HepG2 (cell line): ENCODE data around the gene MCU. TPM values are rescaled to one million over a fixed set of nuclear protein-coding genes. Genes with fewer than 3 reads are reported as not detected.
A peak's percentile ranks its signal among the peaks of the same experiment; 100 is the strongest.

Experiments
- ATAC-seq: fragments of 200-7000 bp; cut with Tn5 transposase; 3 replicates; pipeline ENCODE4 v1.9.1; 2020; ENCODE audit warnings: mild to moderate bottlenecking, moderate library complexity
- BruUV-seq: library from RNA; stranded (reverse); fragments of 400-500 nt; replicated peaks from 2 replicates; lab custom pipeline; 2021; lab: Mats Ljungman, UMichigan
- CTCF ChIA-PET: fragments of 300-600 bp; formaldehyde crosslinking; extraction: SDS; loops from one replicate; lab custom pipeline; 2021; ENCODE audit warnings: low total read pairs, inconsistent platforms, low intra/inter-chr PET ratio; lab: Yijun Ruan, JAX
- POLR2A ChIA-PET: fragments of 350-600 bp; sonication (Branson Sonifier 250); formaldehyde crosslinking; loops from one replicate; lab custom pipeline; 2020; ENCODE audit warnings: antibody characterized with exemption, inconsistent platforms; lab: Yijun Ruan, JAX
- DNase-seq: peaks from one replicate; pipeline ENCODE4 v3.0.0-alpha.2; 2015; ENCODE audit warnings: low spot score
- FAIRE-seq: peaks from 3 replicates; lab custom pipeline; 2011; peaks lifted over from hg19 to GRCh38; lab: Jason Lieb, UNC
- H2AFZ ChIP-seq: one replicate; pipeline ENCODE4 v1.6.1; 2011; ENCODE audit warnings: low read length, inconsistent platforms
- H3K27ac ChIP-seq: fragments of 300-600 bp; 3 replicates; pipeline ENCODE4 v1.8.0; 2011; ENCODE audit warnings: mixed run types, mild to moderate bottlenecking, mixed read lengths, low read length, inconsistent platforms; ENCODE audit not compliant: insufficient read depth; ENCODE audit errors: extremely low read length
- H3K27me3 ChIP-seq, 2 experiments: fragments of 200-600 bp in 1 of 2; 2 replicates in 1 of 2; 3 replicates in 1 of 2; pipeline versions ENCODE4 v1.6.0 to v1.8.0; 2011; ENCODE audit warnings: low read length in 2 of 2, mild to moderate bottlenecking in 2 of 2, moderate library complexity in 2 of 2, inconsistent platforms in 1 of 2; ENCODE audit not compliant: insufficient read depth in 2 of 2, control insufficient read depth in 1 of 2
- H3K36me3 ChIP-seq, 2 experiments: fragments of 200-600 bp in 1 of 2; replicated peaks in 1 of 2; 2 replicates in 1 of 2; 3 replicates in 1 of 2; pipeline versions ENCODE4 v1.5.1 to v1.8.0; 2011; ENCODE audit warnings: low read length in 2 of 2, inconsistent platforms in 1 of 2; ENCODE audit not compliant: insufficient read depth in 2 of 2, control insufficient read depth in 1 of 2
- H3K4me1 ChIP-seq: 2 replicates; pipeline ENCODE4 v1.5.1; 2012; ENCODE audit warnings: low read length, inconsistent platforms; ENCODE audit not compliant: insufficient read depth
- H3K4me2 ChIP-seq: 2 replicates; pipeline ENCODE4 v1.6.0; 2011; ENCODE audit warnings: low read depth, low read length, inconsistent platforms
- H3K4me3 ChIP-seq, 3 experiments: fragments of 200-600 bp in 1 of 3; sonication (generic), shearing (Covaris generic) in 1 of 3; replicated peaks in 1 of 3; 2 replicates each; pipeline ENCODE4 v1.5.1; 2011 to 2016; ENCODE audit warnings: low read length in 3 of 3, inconsistent platforms in 2 of 3, low read depth in 2 of 3, mild to moderate bottlenecking in 2 of 3, control low read depth in 1 of 3, mixed read lengths in 1 of 3; ENCODE audit not compliant: insufficient read depth in 1 of 3
- H3K79me2 ChIP-seq: one replicate; pipeline ENCODE4 v1.6.1; 2011; ENCODE audit warnings: low read length, inconsistent platforms; ENCODE audit not compliant: insufficient read depth
- H3K9ac ChIP-seq: 2 replicates; pipeline ENCODE4 v1.6.0; 2011; ENCODE audit warnings: mild to moderate bottlenecking, low read depth, low read length, inconsistent platforms; ENCODE audit not compliant: insufficient read depth
- H3K9me3 ChIP-seq: 2 replicates; pipeline ENCODE4 v1.5.1; 2012; ENCODE audit warnings: mild to moderate bottlenecking, low read length
- H4K20me1 ChIP-seq: 2 replicates; pipeline ENCODE4 v1.6.0; 2011; ENCODE audit warnings: inconsistent platforms, mild to moderate bottlenecking, low read length, moderate library complexity; ENCODE audit not compliant: insufficient read depth
- ELF4 ChIP-seq: sonication (generic); formaldehyde crosslinking; IDR thresholded peaks from 2 replicates; pipeline ENCODE4 v1.5.0; 2020; ENCODE audit warnings: missing genetic modification reagents, mild to moderate bottlenecking, moderate library complexity, borderline replicate concordance
- GMEB1 ChIP-seq: sonication (generic); formaldehyde crosslinking; IDR thresholded peaks from 2 replicates; pipeline ENCODE4 v1.5.1; 2020; ENCODE audit warnings: missing genetic modification reagents, mild to moderate bottlenecking, borderline replicate concordance
- HIC2 ChIP-seq: sonication (generic); formaldehyde crosslinking; IDR thresholded peaks from 2 replicates; pipeline ENCODE4 v1.9.0; 2022; ENCODE audit warnings: low read depth, missing genetic modification reagents
- MTF2 ChIP-seq: sonication (generic); formaldehyde crosslinking; IDR thresholded peaks from 2 replicates; pipeline ENCODE4 v1.5.0; 2020; ENCODE audit warnings: missing genetic modification reagents, borderline replicate concordance
- MXD4 ChIP-seq: IDR thresholded peaks from 2 replicates; pipeline ENCODE4 v1.6.1; 2016; ENCODE audit warnings: mild to moderate bottlenecking, missing biosample characterization, missing genetic modification reagents
- SPEN ChIP-seq: sonication (generic); formaldehyde crosslinking; IDR thresholded peaks from 2 replicates; pipeline ENCODE4 v1.5.1; 2020; ENCODE audit warnings: low read depth, mild to moderate bottlenecking, missing genetic modification reagents
- U2AF1 ChIP-seq: fragments of 200-400 bp; formaldehyde crosslinking; optimal IDR thresholded peaks from 2 replicates; pipeline ENCODE3; 2017; ENCODE audit warnings: mild to moderate bottlenecking, low read depth, low read length
- ZBTB7A ChIP-seq: sonication (generic); formaldehyde crosslinking; IDR thresholded peaks from 2 replicates; pipeline ENCODE4 v1.8.0; 2022; ENCODE audit warnings: mild to moderate bottlenecking, missing genetic modification reagents
- ZMAT5 ChIP-seq: sonication (generic); formaldehyde crosslinking; IDR thresholded peaks from 2 replicates; pipeline ENCODE4 v1.5.0; 2020; ENCODE audit warnings: mild to moderate bottlenecking, low read depth, missing genetic modification reagents, borderline replicate concordance
- ZMYM3 ChIP-seq: sonication (generic); formaldehyde crosslinking; IDR thresholded peaks from 2 replicates; pipeline ENCODE4 v1.5.1; 2020; ENCODE audit warnings: mild to moderate bottlenecking, missing genetic modification reagents
- ZNF143 ChIP-seq: sonication (generic); formaldehyde crosslinking; IDR thresholded peaks from 2 replicates; pipeline ENCODE4 v1.4.0; 2020; ENCODE audit warnings: missing genetic modification reagents
- ZNF549 ChIP-seq: sonication (generic); formaldehyde crosslinking; IDR thresholded peaks from 2 replicates; pipeline ENCODE4 v1.5.0; 2020; ENCODE audit warnings: missing genetic modification reagents
- ZNF614 ChIP-seq: IDR thresholded peaks from 2 replicates; pipeline ENCODE4 v1.6.1; 2018; ENCODE audit warnings: missing biosample characterization, missing genetic modification reagents, inconsistent platforms, borderline replicate concordance
- ZSCAN22 ChIP-seq: sonication (generic); formaldehyde crosslinking; IDR thresholded peaks from 2 replicates; pipeline ENCODE4 v1.4.0; 2020; ENCODE audit warnings: mild to moderate bottlenecking, missing genetic modification reagents
- ZSCAN9 ChIP-seq: IDR thresholded peaks from 2 replicates; pipeline ENCODE4 v1.6.1; 2016; ENCODE audit warnings: borderline replicate concordance
- WGBS: methylation state at CpG from one replicate; pipeline ENCODE4 v1.1.6; 2017; ENCODE audit warnings: low lambda C conversion rate; 5-methylcytosine and 5-hydroxymethylcytosine counted together
- in situ Hi-C: cut with HindIII; loops from 2 replicates; pipeline ENCODE4 v1.10.0; 2017; ENCODE audit warnings: low pct_unique_long_range_greater_than_20kb; ENCODE audit not compliant: extremely low pct_ligation_motif_present
- intact Hi-C: fragments of 100-400 bp; cut with micrococcal nuclease; formaldehyde crosslinking; loops from one replicate; pipeline ENCODE4 v1.10.0; 2022; ENCODE audit not compliant: unreplicated experiment
- polyA plus RNA-seq, 8 experiments: library from polyadenylated mRNA; depleted of rRNA in 3 of 8; stranded (reverse) in 7 of 8; unstranded in 1 of 8; fragments of >200 nt; fragmentation: Illumina TruSeq in 4 of 8; extraction: Trizol in 4 of 8; gene quantifications; 2 replicates each; pipeline versions ENCODE4 v1.2.1 to v1.2.3, GENCODE V29; 2011 to 2016; ENCODE audit warnings: low read depth in 4 of 8, missing spikeins in 1 of 8, mixed read lengths in 1 of 8; ENCODE audit not compliant: insufficient read depth in 1 of 8
- total RNA-seq, 5 experiments: library from RNA; depleted of rRNA; stranded (reverse); fragments of >200 nt; fragmentation: Illumina TruSeq; extraction: Trizol; gene quantifications; 2 replicates each; pipeline ENCODE4 v1.2.3, GENCODE V29; 2016; ENCODE audit warnings: low read depth in 1 of 5

MCU gene
- total and polyA plus RNA-seq, 2 of the 13 experiments (the other 11 are each of a cell fraction or from before 2014, with no cell fraction given): 25.9 to 64.5 TPM

GRCh38 chr10:72779874-72780273 lies 87.9 kb downstream of the MCU start:
- no peak overlapping the region for H3K27ac ChIP-seq
- no peak for DNase-seq
- H3K9ac ChIP-seq: no peak overlapping the region
- H3K79me2 ChIP-seq: peaks cover 1% of the 10 kb centered on the region
- intact Hi-C loops (no loop called here), in situ Hi-C loops (no loop called here)
- H2AFZ ChIP-seq: no peak overlapping the region
- no peaks in the 10 kb centered on the region for H3K27me3 ChIP-seq
- no peaks in the 10 kb centered on the region for H3K36me3 ChIP-seq
- no peaks in the 10 kb centered on the region for H4K20me1 ChIP-seq
- FAIRE-seq: no peak
- H3K4me1 ChIP-seq: peaks cover 4% of the 10 kb centered on the region
- H3K4me3 ChIP-seq: no peak overlapping the region
- no peak for ATAC-seq
- CTCF ChIA-PET: no interaction called here
- WGBS: 96% methylated on average over 2 of the region's 2 CpGs
- H3K4me2 ChIP-seq: no peak overlapping the region
- TF ChIP-seq ZMYM3 (CRISPR knock-in tag) (no peak), ZSCAN22 (CRISPR knock-in tag) (no peak)
- TF ChIP-seq, all 625 proteins: peak for 0
- BruUV-seq: no TSS peak
- POLR2A ChIA-PET: no interaction called here
- no peaks in the 10 kb centered on the region for H3K9me3 ChIP-seq

GRCh38 chr10:72782649-72783330 lies 90.8 kb downstream of the MCU start:
- no peak overlapping the region for H3K27ac ChIP-seq
- no peaks in the 10 kb centered on the region for H3K36me3 ChIP-seq
- H3K79me2 ChIP-seq: peaks cover 4% of the 10 kb centered on the region
- peaks cover 9% of the 10 kb centered on the region for H3K4me1 ChIP-seq
- DNase-seq (peak; percentile 24), FAIRE-seq (no peak), ATAC-seq (peak; percentile 40; the same call in 2 of the 3 replicates)
- intact Hi-C loops: no loop called here
- no peak overlapping the region for H3K9ac ChIP-seq
- no peak overlapping the region for H3K4me3 ChIP-seq
- no peak overlapping the region for H3K4me2 ChIP-seq
- no peaks in the 10 kb centered on the region for H4K20me1 ChIP-seq
- H3K27me3 ChIP-seq: no peaks in the 10 kb centered on the region
- no TSS peak for BruUV-seq
- ChIA-PET CTCF (no interaction called here), POLR2A (no interaction called here)
- H3K9me3 ChIP-seq: no peaks in the 10 kb centered on the region
- in situ Hi-C loops: no loop called here
- H2AFZ ChIP-seq: no peak overlapping the region
- WGBS: 92% methylated on average over 5 of the region's 5 CpGs
- TF ChIP-seq ZNF143 (no peak), SPEN (no peak), GMEB1 (CRISPR knock-in tag) (no peak), ZSCAN9 (CRISPR knock-in tag) (no peak), ZNF614 (no peak), ELF4 (CRISPR knock-in tag) (no peak), ZBTB7A (CRISPR knock-in tag) (no peak), ZMAT5 (CRISPR knock-in tag) (no peak), MTF2 (CRISPR knock-in tag) (no peak), HIC2 (CRISPR knock-in tag) (no peak), ZNF549 (no peak), MXD4 (CRISPR knock-in tag) (no peak), U2AF1 (no peak)
